GM18511 (cell line): Measurements from ENCODE around the gene HKDC1.
"Not testable (repeated sequence)": the region's sequence is repeated elsewhere in the genome, so short reads cannot be mapped to it uniquely, and the experiment has no call there.

Source experiments
- ATAC-seq: cut with Tn5 transposase; IDR thresholded peaks from one replicate; pipeline ENCODE4 v1.9.1; 2021; ENCODE audit warnings: mild to moderate bottlenecking, moderate library complexity; ENCODE audit not compliant: unreplicated experiment

HKDC1 gene

GRCh38 chr10:69240455-69240854 lies 20.3 kb downstream of the HKDC1 start:
- no peak for ATAC-seq

- no peak for ATAC-seq
Observed at GRCh38 chr10:69241575-69241974, 21.4 kb downstream of the HKDC1 start.

- ATAC-seq: no peak
Observed at GRCh38 chr10:69242040-69242851, 22.1 kb downstream of the HKDC1 start.

- ATAC-seq: no peak
Observed at GRCh38 chr10:69242852-69243212, 22.7 kb downstream of the HKDC1 start.

- no peak for ATAC-seq
Observed at GRCh38 chr10:69243817-69244216, 23.7 kb downstream of the HKDC1 start.

GRCh38 chr10:69246036-69246435 lies 25.9 kb downstream of the HKDC1 start:
- ATAC-seq: no peak

- no peak for ATAC-seq
Observed at GRCh38 chr10:69246581-69247312, 26.6 kb downstream of the HKDC1 start.

- ATAC-seq: no peak
Observed at GRCh38 chr10:69247313-69247710, 27.2 kb downstream of the HKDC1 start.

GRCh38 chr10:69248117-69248730 lies 28.1 kb downstream of the HKDC1 start:
- ATAC-seq: no peak

- no peak for ATAC-seq
Observed at GRCh38 chr10:69250041-69250440, 29.9 kb downstream of the HKDC1 start.

GRCh38 chr10:69251417-69251816 lies 31.3 kb downstream of the HKDC1 start:
- ATAC-seq: not testable (repeated sequence)

GRCh38 chr10:69253171-69253570 lies 33.0 kb downstream of the HKDC1 start:
- ATAC-seq: no peak

GRCh38 chr10:69254877-69255276 lies 34.7 kb downstream of the HKDC1 start:
- no peak for ATAC-seq

- ATAC-seq: no peak
Observed at GRCh38 chr10:69259547-69260243, 39.6 kb downstream of the HKDC1 start.

GRCh38 chr10:69261184-69261583 lies 41.1 kb downstream of the HKDC1 start:
- no peak for ATAC-seq

GRCh38 chr10:69262292-69262751 lies 42.2 kb downstream of the HKDC1 start:
- ATAC-seq: peak; percentile 45

GRCh38 chr10:69265521-69265920 lies 45.4 kb downstream of the HKDC1 start:
- ATAC-seq: no peak

- ATAC-seq: no peak
Observed at GRCh38 chr10:69268761-69269416, 48.8 kb downstream of the HKDC1 start.

GRCh38 chr10:69269761-69270160 lies 49.6 kb downstream of the HKDC1 start:
- ATAC-seq: no peak

- ATAC-seq: no peak
Observed at GRCh38 chr10:69270990-69271389, 50.9 kb downstream of the HKDC1 start.

GRCh38 chr10:69272624-69273023 lies 52.5 kb downstream of the HKDC1 start:
- ATAC-seq: no peak
